GM23338 (cell line): ENCODE measurements around the gene KYNU. TPM values are rescaled to one million over a fixed set of nuclear protein-coding genes. Genes with fewer than 3 reads are reported as not detected.

Experiments
- ATAC-seq: fragments of 200-7000 bp; cut with Tn5 transposase; 3 replicates; pipeline ENCODE4 v1.9.1; 2020
- DNase-seq: peaks from one replicate; pipeline ENCODE4 v3.0.0-alpha.2; 2015; ENCODE audit warnings: low spot score
- H2AFZ ChIP-seq: fragments of 200-600 bp; sonication (generic); 2 replicates; pipeline ENCODE4 v1.8.0; 2016; ENCODE audit warnings: antibody characterized with exemption, mild to moderate bottlenecking, moderate library complexity
- H3F3A ChIP-seq: fragments of 200-600 bp; sonication (generic); replicated peaks from 2 replicates; pipeline ENCODE4 v1.8.0; 2017; ENCODE audit warnings: antibody characterized with exemption, mixed run types, low read depth
- H3K27ac ChIP-seq: fragments of 200-600 bp; sonication (generic); 2 replicates; pipeline ENCODE4 v1.6.1; 2016; ENCODE audit warnings: low read depth
- H3K27me3 ChIP-seq: fragments of 200-600 bp; sonication (generic); 2 replicates; pipeline ENCODE4 v1.8.0; 2016; ENCODE audit warnings: mild to moderate bottlenecking, mixed run types, moderate library complexity; ENCODE audit not compliant: insufficient read depth
- H3K36me3 ChIP-seq: fragments of 200-600 bp; sonication (generic); 2 replicates; pipeline ENCODE4 v1.8.0; 2016; ENCODE audit warnings: mild to moderate bottlenecking; ENCODE audit not compliant: insufficient read depth
- H3K4me1 ChIP-seq: fragments of 200-600 bp; sonication (generic); 2 replicates; pipeline ENCODE4 v1.8.0; 2016; ENCODE audit warnings: mild to moderate bottlenecking, moderate library complexity; ENCODE audit not compliant: insufficient read depth
- H3K4me2 ChIP-seq: fragments of 200-600 bp; sonication (generic); 2 replicates; pipeline ENCODE4 v1.7.1; 2017; ENCODE audit warnings: mixed run types
- H3K4me3 ChIP-seq: fragments of 200-600 bp; sonication (generic); 2 replicates; pipeline ENCODE4 v1.6.1; 2016; ENCODE audit warnings: mixed run types
- H3K79me2 ChIP-seq: fragments of 200-600 bp; sonication (generic); replicated peaks from 2 replicates; pipeline ENCODE4 v1.8.0; 2017; ENCODE audit warnings: mild to moderate bottlenecking; ENCODE audit not compliant: insufficient read depth
- H3K9me2 ChIP-seq: fragments of 200-600 bp; sonication (generic); 2 replicates; pipeline ENCODE4 v1.8.0; 2017; ENCODE audit not compliant: insufficient read depth
- H4K20me1 ChIP-seq: fragments of 200-600 bp; sonication (generic); replicated peaks from 2 replicates; pipeline ENCODE4 v1.8.0; 2017; ENCODE audit warnings: mild to moderate bottlenecking; ENCODE audit not compliant: insufficient read depth
- H3K27ac Mint-ChIP-seq: 2 replicates; pipeline ENCODE4 v1.8.0; 2020; ENCODE audit warnings: inconsistent platforms, mild to moderate bottlenecking, moderate library complexity, mixed read lengths
- H3K27me3 Mint-ChIP-seq: 3 replicates; pipeline ENCODE4 v1.8.0; 2022; ENCODE audit warnings: low read depth, mild to moderate bottlenecking, moderate library complexity, mixed read lengths, inconsistent platforms; ENCODE audit not compliant: insufficient read depth, poor library complexity
- H3K36me3 Mint-ChIP-seq: 3 replicates; pipeline ENCODE4 v1.8.0; 2021; ENCODE audit warnings: low read depth, mild to moderate bottlenecking, inconsistent platforms, moderate library complexity, mixed read lengths
- H3K4me1 Mint-ChIP-seq: 3 replicates; pipeline ENCODE4 v1.8.0; 2020; ENCODE audit warnings: mild to moderate bottlenecking, inconsistent platforms, mixed read lengths
- H3K4me3 Mint-ChIP-seq: 3 replicates; pipeline ENCODE4 v1.8.0; 2021; ENCODE audit warnings: moderate library complexity, mild to moderate bottlenecking, inconsistent platforms, mixed read lengths
- H3K9me3 Mint-ChIP-seq: 3 replicates; pipeline ENCODE4 v1.8.0; 2020; ENCODE audit warnings: moderate library complexity, mild to moderate bottlenecking, inconsistent platforms, mixed read lengths
- CREB1 ChIP-seq: fragments of 250-450 bp; sonication (Bioruptor Pico); IDR thresholded peaks from 2 replicates; pipeline ENCODE4 v1.5.0; 2020; ENCODE audit warnings: low read depth, mild to moderate bottlenecking, moderate library complexity
- ETS1 ChIP-seq: IDR thresholded peaks from 2 replicates; pipeline ENCODE4 v1.6.1; 2016; ENCODE audit warnings: antibody characterized with exemption
- EZH2 ChIP-seq: fragments of 200-600 bp; sonication (generic); IDR thresholded peaks from one replicate; pipeline ENCODE4 v1.8.0; 2017; ENCODE audit warnings: antibody characterized with exemption, mild to moderate bottlenecking, low read depth; ENCODE audit not compliant: unreplicated experiment
- EZH2phosphoT487 ChIP-seq: fragments of 200-600 bp; sonication (generic); IDR thresholded peaks from one replicate; pipeline ENCODE4 v1.8.1; 2018; ENCODE audit warnings: antibody characterized with exemption; ENCODE audit not compliant: unreplicated experiment
- JUNB ChIP-seq: IDR thresholded peaks from one replicate; pipeline ENCODE4 v1.6.1; 2016; ENCODE audit warnings: antibody characterized with exemption; ENCODE audit not compliant: unreplicated experiment
- POLR2AphosphoS5 ChIP-seq: IDR thresholded peaks from 2 replicates; pipeline ENCODE4 v1.6.1; 2016; ENCODE audit warnings: antibody characterized with exemption, low read depth
- STAT1 ChIP-seq: IDR thresholded peaks from one replicate; pipeline ENCODE4 v1.6.1; 2016; ENCODE audit warnings: antibody characterized with exemption; ENCODE audit not compliant: unreplicated experiment
- ZNF114 ChIP-seq: fragments of 250-450 bp; sonication (Bioruptor Pico); IDR thresholded peaks from 2 replicates; pipeline ENCODE4 v1.5.0; 2020; ENCODE audit warnings: mild to moderate bottlenecking, moderate library complexity
- ZNF331 ChIP-seq: fragments of 250-450 bp; sonication (Bioruptor Pico); IDR thresholded peaks from 2 replicates; pipeline ENCODE4 v1.5.0; 2020; ENCODE audit warnings: low read depth, mild to moderate bottlenecking, moderate library complexity
- ZNF462 ChIP-seq: fragments of 250-450 bp; sonication (Bioruptor Pico); IDR thresholded peaks from 2 replicates; pipeline ENCODE4 v1.5.0; 2020; ENCODE audit warnings: mild to moderate bottlenecking, moderate library complexity
- polyA plus RNA-seq: library from polyadenylated mRNA; unstranded; fragments of >200 nt; fragmentation: Nextera tagmentation; extraction: Ambion mirVana; gene quantifications from 2 replicates; pipeline ENCODE4 v1.2.1, GENCODE V29; 2016
- total RNA-seq: library from RNA; depleted of rRNA; stranded (reverse); fragments of >200 nt; shearing (Covaris generic); gene quantifications from 2 replicates; pipeline ENCODE4 v1.2.3, GENCODE V29; 2014

The KYNU gene
- total and polyA plus RNA-seq, 2 experiments from 2014 or later = 0.03 to 0.21 TPM

- no peak for TF ChIP-seq ZNF462
- no peak for TF ChIP-seq ZNF331
These were observed 206.2 kb downstream of the KYNU start (continued) for GRCh38 chr2:143083636-143084035.

- no peaks in the 10 kb centered on the region for H3K79me2 ChIP-seq
- Mint-ChIP-seq H3K27me3 (no peaks in the 10 kb centered on the region), H3K9me3 (no peaks in the 10 kb centered on the region; the same call in 1 of the 3 replicates), H3K36me3 (no peaks in the 10 kb centered on the region), H3K27ac (no peak overlapping the region), H3K4me3 (no peak overlapping the region), H3K4me1 (no peaks in the 10 kb centered on the region)
- no peak for ATAC-seq
- H3K36me3 ChIP-seq = no peaks in the 10 kb centered on the region
- no peaks in the 10 kb centered on the region for H3K4me1 ChIP-seq
- H3K9me2 ChIP-seq = 0 out of 2 replicates have a peak, but pooled peaks cover 12% of the 10 kb centered on the region
- no peaks in the 10 kb centered on the region for H4K20me1 ChIP-seq
- DNase-seq = no peak
- no peaks in the 10 kb centered on the region for H3F3A ChIP-seq
- no peak overlapping the region for H2AFZ ChIP-seq
- no peak overlapping the region for H3K4me3 ChIP-seq
- H3K27ac ChIP-seq = no peak overlapping the region
- no peak overlapping the region for H3K4me2 ChIP-seq
- no peaks in the 10 kb centered on the region for H3K27me3 ChIP-seq
- TF ChIP-seq JUNB = no peak
- TF ChIP-seq ETS1 = no peak
- TF ChIP-seq STAT1 = no peak
- no peak for TF ChIP-seq CREB1
- TF ChIP-seq ZNF331 = no peak
- TF ChIP-seq ZNF462 = no peak
- no peak for TF ChIP-seq ZNF114
- no peak for TF ChIP-seq EZH2phosphoT487
- TF ChIP-seq POLR2AphosphoS5 = no peak
- TF ChIP-seq EZH2 = no peak
These were observed 207.0 kb downstream of the KYNU start for GRCh38 chr2:143084462-143084861.
